ELF-1 (cell line): ENCODE data around the gene ARFGAP1.

Source experiments
- DNase-seq: peaks from one replicate; pipeline ENCODE4 v3.0.0-alpha.2; 2016; ENCODE audit warnings: low read depth, low spot score

ARFGAP1 gene

GRCh38 chr20:63277466-63278272 lies 5.1 kb downstream of the ARFGAP1 start:
- no peak for DNase-seq

DNA sequence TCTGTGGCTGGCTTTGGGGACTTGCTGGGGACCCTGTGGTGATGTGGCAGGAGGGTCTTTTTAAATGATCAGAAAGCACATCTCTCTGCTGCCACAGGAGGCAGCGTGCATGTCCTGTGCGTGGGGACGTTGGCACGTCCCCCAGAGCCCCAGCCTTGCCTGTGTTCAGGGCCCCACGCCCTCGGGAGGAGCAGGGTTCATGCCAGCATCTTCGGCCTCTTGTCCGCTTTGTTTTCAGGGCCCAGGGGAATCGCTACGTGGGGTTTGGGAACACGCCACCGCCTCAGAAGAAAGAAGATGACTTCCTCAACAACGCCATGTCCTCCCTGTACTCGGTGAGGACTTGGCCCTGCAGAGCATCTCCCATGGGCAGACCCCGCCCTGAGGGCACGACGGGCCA lies 6.0 kb downstream of the ARFGAP1 start:
- DNase-seq: no peak

- no peak for DNase-seq
These were observed 7.3 kb downstream of the ARFGAP1 start for GRCh38 chr20:63279931-63280330.

GRCh38 chr20:63280371-63280770 lies 7.8 kb downstream of the ARFGAP1 start:
- DNase-seq: no peak

DNA sequence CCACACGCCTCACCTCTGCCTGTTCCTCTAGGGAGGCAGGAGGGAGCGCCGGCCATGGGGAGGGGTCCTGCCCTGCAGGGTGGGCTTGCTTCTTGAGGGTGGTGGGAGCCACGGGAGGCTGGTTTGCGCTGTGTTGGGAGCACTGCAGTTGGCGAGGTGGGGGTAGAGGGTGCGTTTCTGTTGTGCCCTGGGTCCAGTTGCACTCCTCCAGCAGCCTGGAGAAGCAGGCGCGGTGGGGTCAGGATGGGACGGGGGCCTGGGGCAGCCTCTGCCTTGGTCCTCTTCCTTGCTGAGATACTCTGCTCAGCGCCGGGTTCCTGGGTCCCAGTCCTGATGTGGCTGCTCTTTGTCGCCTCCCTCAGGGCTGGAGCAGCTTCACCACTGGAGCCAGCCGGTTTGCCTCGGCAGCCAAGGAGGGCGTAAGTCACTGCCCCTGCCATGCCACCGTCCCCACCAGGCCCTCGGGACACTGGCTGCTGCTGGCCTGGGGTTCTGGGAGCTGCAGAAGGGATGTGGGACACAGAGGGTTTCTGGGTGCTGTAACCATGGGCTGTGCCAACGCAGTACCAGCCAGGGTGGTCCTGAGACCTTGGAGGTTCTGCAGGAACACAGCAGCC lies 8.4 kb downstream of the ARFGAP1 start:
- DNase-seq: peak; percentile 48

GRCh38 chr20:63281742-63282665 lies 9.4 kb downstream of the ARFGAP1 start:
- DNase-seq: no peak

- no peak for DNase-seq
These were observed 10.3 kb downstream of the ARFGAP1 start for GRCh38 chr20:63282946-63283345.

- DNase-seq: no peak
These were observed 10.9 kb downstream of the ARFGAP1 start for GRCh38 chr20:63283397-63284082.

- no peak for DNase-seq
These were observed 11.4 kb downstream of the ARFGAP1 start for GRCh38 chr20:63284083-63284440.

DNA sequence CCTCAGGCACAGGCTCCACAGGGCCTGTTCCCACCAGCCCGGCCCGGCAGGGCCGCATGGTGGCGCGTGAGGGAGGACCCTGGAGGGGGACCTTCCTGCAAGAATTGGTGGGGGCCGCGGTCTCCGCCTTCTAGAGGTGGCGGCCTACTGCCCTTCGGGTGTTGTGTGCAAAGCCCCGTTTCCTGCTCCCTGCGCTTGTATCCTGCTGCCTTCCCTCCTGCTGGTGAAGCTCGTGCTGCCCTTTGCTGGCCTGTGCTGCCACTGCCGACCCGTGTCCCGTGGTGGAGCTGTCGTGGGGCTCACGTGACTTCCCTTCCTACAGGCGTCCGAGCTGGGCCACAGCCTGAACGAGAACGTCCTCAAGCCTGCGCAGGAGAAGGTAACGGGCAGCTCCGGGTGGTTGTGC lies 11.9 kb downstream of the ARFGAP1 start:
- DNase-seq: no peak

DNA sequence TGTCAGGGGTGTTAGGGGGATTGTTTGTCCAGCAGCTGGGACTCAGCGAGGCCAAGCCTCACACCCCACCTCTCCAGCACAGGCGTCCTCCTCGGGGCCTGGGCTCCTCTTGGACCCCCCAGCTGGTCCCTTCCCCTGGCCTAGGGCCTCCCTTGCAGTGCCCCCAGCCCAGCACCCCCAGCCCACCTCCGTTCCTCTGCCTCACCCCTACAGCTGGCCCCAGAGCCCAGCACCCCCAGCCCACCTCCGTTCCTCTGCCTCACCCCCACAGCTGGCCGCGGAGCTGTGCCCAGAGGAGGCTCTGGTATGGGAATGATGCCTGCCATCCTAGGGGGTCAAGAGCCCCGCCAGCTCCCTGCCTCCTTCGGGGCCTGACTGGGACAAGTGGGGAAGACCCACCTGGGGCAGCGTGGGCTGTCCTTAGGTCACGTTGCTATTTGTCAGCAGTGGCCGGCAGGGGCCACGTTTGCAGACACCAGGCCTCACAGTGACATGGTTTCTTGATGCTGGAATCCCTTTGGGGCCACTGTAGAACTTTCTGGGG lies 12.4 kb downstream of the ARFGAP1 start:
- no peak for DNase-seq

- no peak for DNase-seq
These were observed 13.3 kb downstream of the ARFGAP1 start for GRCh38 chr20:63285636-63286615.

DNA sequence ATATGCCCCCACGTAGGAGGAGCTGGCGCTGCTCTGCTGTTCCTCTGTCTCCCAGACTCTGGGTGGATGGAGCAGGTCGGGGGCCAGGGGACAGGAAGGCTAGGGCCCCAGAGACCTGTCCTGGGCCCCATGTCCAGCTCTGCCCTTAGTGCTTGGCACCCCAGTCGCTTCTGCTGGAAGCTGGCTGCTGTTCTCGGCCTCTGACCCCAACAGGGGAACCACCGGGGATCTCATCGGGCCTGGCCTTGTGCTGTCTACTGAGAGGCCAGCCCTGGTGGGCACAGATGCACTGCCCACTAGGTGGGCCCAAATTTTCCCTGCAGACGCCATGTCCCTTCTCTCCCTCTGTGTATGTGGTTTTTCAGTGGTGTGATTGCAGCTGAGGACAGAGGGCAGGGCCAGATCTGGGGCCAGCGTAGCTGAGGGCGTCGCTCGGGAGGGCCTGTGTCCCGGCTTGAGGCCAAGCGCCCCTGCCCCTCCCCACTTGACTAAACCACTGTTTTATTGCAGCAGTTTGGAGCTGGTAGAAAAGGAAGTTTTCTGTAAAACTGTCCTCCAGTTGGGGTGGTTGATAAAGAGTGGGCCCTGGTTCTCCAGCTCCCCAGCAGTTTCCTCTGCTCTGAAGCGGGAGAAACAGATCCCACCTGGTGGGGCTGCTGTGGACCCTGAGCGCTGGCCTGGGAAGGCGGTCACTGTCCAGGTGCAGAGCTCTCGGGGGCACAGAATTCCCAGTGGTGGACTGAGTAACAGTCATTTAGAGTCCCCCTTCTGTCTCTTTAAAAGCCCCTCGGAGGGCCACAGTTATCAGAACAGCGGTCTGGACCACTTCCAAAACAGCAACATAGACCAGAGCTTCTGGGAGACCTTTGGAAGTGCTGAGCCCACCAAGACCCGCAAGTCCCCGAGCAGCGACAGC lies 14.4 kb downstream of the ARFGAP1 start:
- no peak for DNase-seq

- DNase-seq: no peak
These were observed 15.3 kb downstream of the ARFGAP1 start for GRCh38 chr20:63287697-63288580.

- no peak for DNase-seq
These were observed 16.1 kb downstream of the ARFGAP1 start for GRCh38 chr20:63288581-63289251.

GRCh38 chr20:63289311-63290135 lies 16.9 kb downstream of the ARFGAP1 start:
- no peak for DNase-seq
